ENCODE results near the gene SCCPDH.

DNA sequence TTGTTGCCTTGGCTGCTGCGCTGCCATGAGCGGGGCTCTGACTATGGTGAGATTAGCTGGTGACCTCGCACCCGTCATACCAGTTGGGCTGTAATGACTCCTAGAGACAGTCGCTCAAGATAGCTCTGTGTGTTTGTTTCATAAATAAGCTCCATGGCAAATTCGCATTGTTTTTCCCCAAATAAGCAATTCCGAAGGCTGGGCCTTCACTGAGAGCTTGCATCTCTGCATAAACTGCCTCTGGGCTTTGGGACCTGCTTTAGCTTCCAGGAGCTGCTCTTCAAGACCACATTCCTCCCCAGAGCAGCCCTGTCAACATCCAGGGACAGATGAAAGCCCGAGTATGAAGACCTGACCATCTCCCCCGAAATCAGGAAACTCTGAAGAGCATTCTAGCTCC lies 40.7 kb upstream of the SCCPDH start:
- no peak for TF ChIP-seq CTBP1 (IDR thresholded peaks at IDR 0.05; ENCODE audit: borderline replicate concordance)
- TF ChIP-seq TARDBP (IDR thresholded peaks at IDR 0.05), result no peak
- no peak for TF ChIP-seq L3MBTL2 (conservative IDR thresholded peaks at IDR 0.05)
- no peak for TF ChIP-seq HDGF (IDR thresholded peaks at IDR 0.05; ENCODE audit: borderline replicate concordance)
- no peak for TF ChIP-seq SP1 (IDR thresholded peaks at IDR 0.05)
- TF ChIP-seq LEF1 (IDR thresholded peaks at IDR 0.05; ENCODE audit: borderline replicate concordance), result no peak
- TF ChIP-seq FOXK2 (IDR thresholded peaks at IDR 0.05), result no peak
- TF ChIP-seq FOXM1 (IDR thresholded peaks at IDR 0.05; ENCODE audit: borderline replicate concordance), result no peak
- TF ChIP-seq ARNT (IDR thresholded peaks at IDR 0.05), result no peak

All from HEK293T (cell line).